ENCODE results near the gene KLHL35.

GRCh38 chr11:75431533-75432525 lies 1.2 kb downstream of the KLHL35 start:
- TF ChIP-seq CTCF (IDR thresholded peaks at IDR 0.05) (no peak), POLR2A (IDR thresholded peaks at IDR 0.05) (no peak)

Data from body of pancreas (tissue), 4 donors.